H1 (cell line): Measurements from ENCODE around the gene TSC22D3. TPM values are rescaled to one million over a fixed set of nuclear protein-coding genes. Genes with fewer than 3 reads are reported as not detected.

ENCODE experiments used
- CTCF ChIA-PET: fragments of 300-600 bp; sonication (Branson Sonifier 250); formaldehyde crosslinking; loops from one replicate; lab custom pipeline; 2021; ENCODE audit not compliant: partially characterized antibody; lab: Charles Lee
- POLR2A ChIA-PET: fragments of 300-600 bp; sonication (Branson Sonifier 250); formaldehyde crosslinking; loops from one replicate; lab custom pipeline; 2021; ENCODE audit warnings: inconsistent platforms; ENCODE audit not compliant: partially characterized antibody; lab: Charles Lee
- DNase-seq, 2 experiments: peaks; one replicate each; pipeline versions ENCODE4 v3.0.0 to v3.0.0-alpha.2; 2010 to 2022; ENCODE audit warnings: low spot score in 2 of 2, low read depth in 1 of 2, mixed read lengths in 1 of 2
- FAIRE-seq: peaks from 2 replicates; lab custom pipeline; 2011; peaks lifted over from hg19 to GRCh38; lab: Jason Lieb, UNC
- H2AFZ ChIP-seq: 2 replicates; pipeline ENCODE4 v1.8.1; 2012; ENCODE audit warnings: low read length, inconsistent platforms
- H2AK5ac ChIP-seq: 2 replicates; pipeline ENCODE4 v1.6.1; 2013; ENCODE audit warnings: low read depth, low read length
- H2BK120ac ChIP-seq: replicated peaks from 2 replicates; pipeline ENCODE3; 2013; ENCODE audit warnings: low read depth, low read length, inconsistent platforms
- H2BK12ac ChIP-seq: 2 replicates; pipeline ENCODE4 v1.6.1; 2013; ENCODE audit warnings: low read depth, low read length
- H2BK15ac ChIP-seq: 2 replicates; pipeline ENCODE4 v1.6.1; 2013; ENCODE audit warnings: low read length
- H2BK20ac ChIP-seq: 2 replicates; pipeline ENCODE4 v1.6.1; 2013; ENCODE audit warnings: low read length
- H2BK5ac ChIP-seq: 2 replicates; pipeline ENCODE4 v1.6.1; 2013; ENCODE audit warnings: low read depth, low read length
- H3K14ac ChIP-seq: 2 replicates; pipeline ENCODE4 v1.6.1; 2013; ENCODE audit warnings: inconsistent platforms; ENCODE audit not compliant: insufficient read length
- H3K18ac ChIP-seq: 2 replicates; pipeline ENCODE4 v1.6.1; 2013; ENCODE audit warnings: low read length; ENCODE audit errors: extremely low read depth
- H3K23ac ChIP-seq: 2 replicates; pipeline ENCODE4 v1.6.1; 2013; ENCODE audit warnings: inconsistent platforms; ENCODE audit not compliant: insufficient read length
- H3K23me2 ChIP-seq: 2 replicates; pipeline ENCODE4 v1.6.1; 2013; ENCODE audit warnings: low read depth, low read length
- H3K27ac ChIP-seq: 2 replicates; pipeline ENCODE4 v1.6.1; 2011; ENCODE audit warnings: low read depth, low read length, inconsistent platforms
- H3K27me3 ChIP-seq, 4 experiments: replicated peaks in 1 of 4; 1 replicate in 1 of 4; 2 replicates in 3 of 4; pipeline versions ENCODE4 v1.6.1 to v1.8.1; 2011 to 2013; ENCODE audit warnings: low read length in 3 of 4, mild to moderate bottlenecking in 3 of 4, inconsistent platforms in 2 of 4, mixed read lengths in 2 of 4, moderate library complexity in 1 of 4; ENCODE audit not compliant: control insufficient read depth in 3 of 4, insufficient read depth in 3 of 4; ENCODE audit errors: extremely low read depth in 1 of 4
- H3K36me3 ChIP-seq, 4 experiments: 2 replicates each; pipeline versions ENCODE4 v1.6.1 to v1.8.1; 2011 to 2013; ENCODE audit warnings: mild to moderate bottlenecking in 4 of 4, low read length in 3 of 4, moderate library complexity in 2 of 4, control low read depth in 1 of 4, inconsistent platforms in 1 of 4; ENCODE audit not compliant: insufficient read depth in 4 of 4, control insufficient read depth in 2 of 4
- H3K4ac ChIP-seq: replicated peaks from 2 replicates; pipeline ENCODE3; 2013; ENCODE audit warnings: low read length, low read depth, mixed read lengths, inconsistent platforms; ENCODE audit not compliant: insufficient read length
- H3K4me1 ChIP-seq, 4 experiments: replicated peaks in 1 of 4; 1 replicate in 1 of 4; 2 replicates in 3 of 4; pipeline versions ENCODE4 v1.6.1 to v1.8.1; 2011 to 2013; ENCODE audit warnings: low read length in 3 of 4, inconsistent platforms in 2 of 4, mixed read lengths in 1 of 4; ENCODE audit not compliant: insufficient read depth in 4 of 4, control insufficient read depth in 3 of 4
- H3K4me2 ChIP-seq, 2 experiments: 2 replicates each; pipeline versions ENCODE4 v1.6.1 to v1.8.1; 2011 to 2013; ENCODE audit warnings: low read depth in 2 of 2, low read length in 2 of 2, control low read depth in 1 of 2, inconsistent platforms in 1 of 2, mild to moderate bottlenecking in 1 of 2; ENCODE audit not compliant: insufficient read depth in 1 of 2
- H3K4me3 ChIP-seq, 4 experiments: fragments of 200-600, 300-600 bp in 1 of 4; sonication (generic), shearing (Covaris generic), sonication (Bioruptor Twin) in 1 of 4; 2 replicates each; pipeline versions ENCODE4 v1.5.1 to v1.8.1; 2011 to 2016; ENCODE audit warnings: low read length in 4 of 4, low read depth in 3 of 4, control low read depth in 2 of 4, inconsistent platforms in 2 of 4, mild to moderate bottlenecking in 2 of 4, mixed read lengths in 1 of 4, moderate library complexity in 1 of 4; ENCODE audit not compliant: insufficient read depth in 2 of 4; ENCODE audit errors: extremely low read depth in 1 of 4
- H3K56ac ChIP-seq: replicated peaks from 2 replicates; pipeline ENCODE3; 2013; ENCODE audit warnings: low read depth, mild to moderate bottlenecking, mixed read lengths, low read length, inconsistent platforms; ENCODE audit not compliant: insufficient read length
- H3K79me1 ChIP-seq: 2 replicates; pipeline ENCODE4 v1.6.1; 2013; ENCODE audit warnings: low read depth, low read length, control low read depth
- H3K79me2 ChIP-seq, 2 experiments: 2 replicates each; pipeline versions ENCODE4 v1.6.1 to v1.8.1; 2012 to 2013; ENCODE audit warnings: low read length in 2 of 2, mild to moderate bottlenecking in 2 of 2, inconsistent platforms in 1 of 2; ENCODE audit not compliant: insufficient read depth in 2 of 2, control insufficient read depth in 1 of 2
- H3K9ac ChIP-seq, 4 experiments: replicated peaks in 1 of 4; 1 replicate in 1 of 4; 2 replicates in 3 of 4; pipeline versions ENCODE4 v1.6.1 to v1.8.1; 2011 to 2013; ENCODE audit warnings: low read depth in 3 of 4, low read length in 3 of 4, control low read depth in 2 of 4, mild to moderate bottlenecking in 2 of 4, moderate library complexity in 2 of 4, inconsistent platforms in 1 of 4; ENCODE audit errors: extremely low read depth in 1 of 4
- H3K9me3 ChIP-seq, 2 experiments: 2 replicates each; pipeline versions ENCODE4 v1.6.1 to v1.8.1; 2012 to 2013; ENCODE audit warnings: mild to moderate bottlenecking in 2 of 2, moderate library complexity in 2 of 2, control low read depth in 1 of 2, inconsistent platforms in 1 of 2, low read depth in 1 of 2, low read length in 1 of 2, mixed read lengths in 1 of 2; ENCODE audit not compliant: insufficient read depth in 2 of 2
- H4K20me1 ChIP-seq, 2 experiments: replicated peaks in 1 of 2; 2 replicates each; pipeline versions ENCODE3 to v1.8.1; 2011 to 2013; ENCODE audit warnings: inconsistent platforms in 2 of 2, low read length in 2 of 2, mild to moderate bottlenecking in 1 of 2; ENCODE audit not compliant: insufficient read depth in 2 of 2, control insufficient read depth in 1 of 2
- H4K5ac ChIP-seq: 2 replicates; pipeline ENCODE4 v1.6.1; 2013; ENCODE audit warnings: low read length, low read depth, mixed read lengths, inconsistent platforms; ENCODE audit not compliant: insufficient read length
- H4K8ac ChIP-seq: 2 replicates; pipeline ENCODE4 v1.8.0; 2013; ENCODE audit warnings: mild to moderate bottlenecking, moderate library complexity, low read length, inconsistent platforms; ENCODE audit not compliant: insufficient read depth; ENCODE audit errors: extremely low read depth
- H4K91ac ChIP-seq: replicated peaks from 2 replicates; pipeline ENCODE3; 2013; ENCODE audit warnings: low read length, mixed read lengths, inconsistent platforms; ENCODE audit not compliant: insufficient read length
- ASH2L ChIP-seq: fragments of 200-600, 300-600 bp; sonication (generic); IDR thresholded peaks from one replicate; pipeline ENCODE4 v1.7.1; 2017; ENCODE audit warnings: low read length
- BCL11A ChIP-seq, 2 experiments: IDR thresholded peaks; one replicate each; pipeline ENCODE4 v1.6.1; 2011; ENCODE audit warnings: low read depth in 2 of 2, low read length in 2 of 2, mild to moderate bottlenecking in 2 of 2
- RAD21 ChIP-seq, 2 experiments: IDR thresholded peaks in 1 of 2; conservative IDR thresholded peaks in 1 of 2; 2 replicates each; pipeline ENCODE4 v1.6.1; 2011; ENCODE audit warnings: low read depth in 2 of 2, low read length in 2 of 2, improper control_type of control experiment in 1 of 2, inconsistent platforms in 1 of 2, mild to moderate bottlenecking in 1 of 2, moderate library complexity in 1 of 2
- WGBS, 2 experiments: shearing (Covaris generic) in 1 of 2; methylation state at CpG; one replicate each; pipeline versions ENCODE4 v1.1.6 to v1.1.7; 2013 to 2015; ENCODE audit warnings: low lambda C conversion rate in 2 of 2, mixed read lengths in 2 of 2, inconsistent platforms in 1 of 2, low coverage in 1 of 2, missing lambda C conversion rate in 1 of 2; ENCODE audit not compliant: insufficient replicate concordance in 2 of 2, insufficient coverage in 1 of 2, insufficient read length in 1 of 2; ENCODE audit errors: extremely low coverage in 1 of 2, missing lambda C conversion rate in 1 of 2; 5-methylcytosine and 5-hydroxymethylcytosine counted together
- polyA plus RNA-seq, 7 experiments: library from polyadenylated mRNA; depleted of rRNA in 3 of 7; stranded (reverse) in 5 of 7; unstranded in 2 of 7; fragments of >200 nt in 5 of 7; fragments of 200-250 nt in 2 of 7; gene quantifications; 1 replicate in 5 of 7; 2 replicates in 1 of 7; 4 replicates in 1 of 7; pipeline versions ENCODE4 v1.2.1 to v1.2.3, GENCODE V29; 2011 to 2013; ENCODE audit warnings: missing spikeins in 2 of 7, mixed read lengths in 2 of 7
- total RNA-seq: library from RNA; stranded (reverse); fragmentation: NEBNext Ultra II Directional; extraction: Animal tissue kit (Norgen Biotek cat#: 25700); gene quantifications from 2 replicates; pipeline ENCODE4 v1.2.1, GENCODE V29; 2021
- TF ChIP-seq, protein P1 (sequence below): IDR thresholded peaks from 2 replicates; pipeline ENCODE4 v1.6.1; 2012; ENCODE audit warnings: inconsistent platforms
- TF ChIP-seq, protein P2 (sequence below), 3 experiments: IDR thresholded peaks; 1 replicate in 2 of 3; 2 replicates in 1 of 3; pipeline versions ENCODE4 v1.5.1 to v1.6.1; 2011; ENCODE audit warnings: low read length in 3 of 3, mild to moderate bottlenecking in 3 of 3, inconsistent platforms in 2 of 3, low read depth in 1 of 3, moderate library complexity in 1 of 3; ENCODE audit not compliant: insufficient read depth in 1 of 3; ENCODE audit errors: control extremely low read depth in 1 of 3

Gene TSC22D3
- total and polyA plus RNA-seq, 2 of the 8 experiments (the other 6 are each of a cell fraction or from before 2014, with no cell fraction given): 7.6 to 12.9 TPM

DNA sequence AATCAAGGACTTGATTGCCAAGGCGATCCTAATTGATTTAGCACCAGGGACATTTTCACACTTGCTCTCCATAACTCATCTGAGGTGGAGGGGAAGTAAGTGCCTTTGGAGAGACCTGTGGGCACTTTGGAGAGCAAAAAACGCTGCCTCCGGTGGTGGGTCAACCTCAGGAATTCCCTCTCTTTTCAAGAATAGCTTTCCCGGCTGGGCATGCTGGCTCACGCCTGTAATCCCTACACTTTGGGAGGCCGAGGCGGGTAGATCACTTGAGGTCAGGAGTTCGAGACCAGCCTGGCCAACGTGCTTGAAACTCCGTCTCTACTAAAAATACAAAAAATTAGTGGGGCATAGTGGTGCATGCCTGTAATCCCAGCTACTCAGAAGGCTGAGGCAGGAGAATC is 98.1 kb downstream of the TSC22D3 start:
- Histone ChIP-seq H2AFZ (no peak overlapping the region), H3K23me2 (no peaks in the 10 kb centered on the region), H3K27me3 (no peaks in the 10 kb centered on the region), H2BK20ac (no peak overlapping the region), H3K56ac (no peak overlapping the region), H3K36me3 (no peaks in the 10 kb centered on the region), H3K79me1 (no peaks in the 10 kb centered on the region), H4K8ac (no peak overlapping the region), H3K27ac (no peak overlapping the region), H3K4me2 (no peak overlapping the region), H2BK15ac (no peak overlapping the region), H2AK5ac (no peak overlapping the region), H4K5ac (no peak overlapping the region), H3K9me3 (no peaks in the 10 kb centered on the region), H3K4me1 (peaks cover 0 to 7% (median 0%) of the 10 kb centered on the region in 4 experiments; a peak in 3 of 7 replicates), H3K79me2 (no peaks in the 10 kb centered on the region), H2BK12ac (no peak overlapping the region), H2BK120ac (no peak overlapping the region), H3K23ac (no peak overlapping the region), H4K20me1 (no peaks in the 10 kb centered on the region), H3K4ac (no peak overlapping the region), H3K14ac (no peak overlapping the region), H3K9ac (no peak overlapping the region), H2BK5ac (no peak overlapping the region), H3K4me3 (no peak overlapping the region), H3K18ac (no peak overlapping the region), H4K91ac (no peak overlapping the region)
- DNase-seq: no peak
- no peak for FAIRE-seq
- 69% methylated on average over 10 of the region's 10 CpGs; no CpG with 5 or more reads in 1 of the 2 experiments for WGBS, 2 experiments
- ChIA-PET CTCF (interaction anchor here (0.6 to 29.5 kb wide), 9 partner anchors 9 to 172 kb away, joined by 3 to 325 read pairs (median 4); partner anchors contain the start of genes NCBP2L and TSC22D3), POLR2A (interaction anchor here (1.3 to 1.7 kb wide), 2 partner anchors 39 to 98 kb away, joined by 3 to 7 read pairs; no protein-coding TSS in a partner anchor)
- TF ChIP-seq, protein P1, sequence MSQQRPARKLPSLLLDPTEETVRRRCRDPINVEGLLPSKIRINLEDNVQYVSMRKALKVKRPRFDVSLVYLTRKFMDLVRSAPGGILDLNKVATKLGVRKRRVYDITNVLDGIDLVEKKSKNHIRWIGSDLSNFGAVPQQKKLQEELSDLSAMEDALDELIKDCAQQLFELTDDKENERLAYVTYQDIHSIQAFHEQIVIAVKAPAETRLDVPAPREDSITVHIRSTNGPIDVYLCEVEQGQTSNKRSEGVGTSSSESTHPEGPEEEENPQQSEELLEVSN: peak; percentile 77
- TF ChIP-seq, protein P2, sequence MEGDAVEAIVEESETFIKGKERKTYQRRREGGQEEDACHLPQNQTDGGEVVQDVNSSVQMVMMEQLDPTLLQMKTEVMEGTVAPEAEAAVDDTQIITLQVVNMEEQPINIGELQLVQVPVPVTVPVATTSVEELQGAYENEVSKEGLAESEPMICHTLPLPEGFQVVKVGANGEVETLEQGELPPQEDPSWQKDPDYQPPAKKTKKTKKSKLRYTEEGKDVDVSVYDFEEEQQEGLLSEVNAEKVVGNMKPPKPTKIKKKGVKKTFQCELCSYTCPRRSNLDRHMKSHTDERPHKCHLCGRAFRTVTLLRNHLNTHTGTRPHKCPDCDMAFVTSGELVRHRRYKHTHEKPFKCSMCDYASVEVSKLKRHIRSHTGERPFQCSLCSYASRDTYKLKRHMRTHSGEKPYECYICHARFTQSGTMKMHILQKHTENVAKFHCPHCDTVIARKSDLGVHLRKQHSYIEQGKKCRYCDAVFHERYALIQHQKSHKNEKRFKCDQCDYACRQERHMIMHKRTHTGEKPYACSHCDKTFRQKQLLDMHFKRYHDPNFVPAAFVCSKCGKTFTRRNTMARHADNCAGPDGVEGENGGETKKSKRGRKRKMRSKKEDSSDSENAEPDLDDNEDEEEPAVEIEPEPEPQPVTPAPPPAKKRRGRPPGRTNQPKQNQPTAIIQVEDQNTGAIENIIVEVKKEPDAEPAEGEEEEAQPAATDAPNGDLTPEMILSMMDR (IDR thresholded peaks at IDR 0.05; ENCODE audit: control extremely low read depth in 1 of 3, insufficient read depth in 1 of 3, low read depth in 1 of 3, low read length in 3 of 3): peak in 1 of 3 experiments; percentile 22; a peak in 1 of 4 replicates
- TF ChIP-seq RAD21 (IDR thresholded peaks at IDR 0.05 in 1 of 2, conservative IDR thresholded peaks at IDR 0.05 in 1 of 2; ENCODE audit: low read depth in 2 of 2, low read length in 2 of 2) (no peak), BCL11A (IDR thresholded peaks at IDR 0.05; ENCODE audit: low read depth in 2 of 2, low read length in 2 of 2) (no peak), ASH2L (no peak)
